ENCODE measurements around the gene SEPTIN2.

SEPTIN2 gene

GRCh38 chr2:241270531-241270930 lies 45.2 kb upstream of the SEPTIN2 start:
- ChIA-PET CTCF (no interaction called here), POLR2A (no interaction called here)
- TF ChIP-seq NFRKB (IDR thresholded peaks at IDR 0.05), result no peak
- TF ChIP-seq CTBP1 (IDR thresholded peaks at IDR 0.05; ENCODE audit: borderline replicate concordance), result no peak
- TF ChIP-seq ELF4 (IDR thresholded peaks at IDR 0.05), result no peak
- no peak for TF ChIP-seq LEF1 (IDR thresholded peaks at IDR 0.05; ENCODE audit: borderline replicate concordance)
- TF ChIP-seq BHLHE40 (IDR thresholded peaks at IDR 0.05; ENCODE audit: borderline replicate concordance), result no peak
- TF ChIP-seq, protein P1, sequence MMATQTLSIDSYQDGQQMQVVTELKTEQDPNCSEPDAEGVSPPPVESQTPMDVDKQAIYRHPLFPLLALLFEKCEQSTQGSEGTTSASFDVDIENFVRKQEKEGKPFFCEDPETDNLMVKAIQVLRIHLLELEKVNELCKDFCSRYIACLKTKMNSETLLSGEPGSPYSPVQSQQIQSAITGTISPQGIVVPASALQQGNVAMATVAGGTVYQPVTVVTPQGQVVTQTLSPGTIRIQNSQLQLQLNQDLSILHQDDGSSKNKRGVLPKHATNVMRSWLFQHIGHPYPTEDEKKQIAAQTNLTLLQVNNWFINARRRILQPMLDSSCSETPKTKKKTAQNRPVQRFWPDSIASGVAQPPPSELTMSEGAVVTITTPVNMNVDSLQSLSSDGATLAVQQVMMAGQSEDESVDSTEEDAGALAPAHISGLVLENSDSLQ (IDR thresholded peaks at IDR 0.05), result no peak
- TF ChIP-seq ARNT (IDR thresholded peaks at IDR 0.05), result no peak
- TF ChIP-seq ZNF384 (IDR thresholded peaks at IDR 0.05), result no peak
- TF ChIP-seq L3MBTL2 (conservative IDR thresholded peaks at IDR 0.05), result no peak
- TF ChIP-seq FOXA1 (IDR thresholded peaks at IDR 0.05), result no peak
- no peak for TF ChIP-seq FOXK2 (IDR thresholded peaks at IDR 0.05)
- TF ChIP-seq FOXM1 (IDR thresholded peaks at IDR 0.05; ENCODE audit: borderline replicate concordance), result no peak
- no peak for TF ChIP-seq SP1 (IDR thresholded peaks at IDR 0.05)
- TF ChIP-seq HDGF (IDR thresholded peaks at IDR 0.05; ENCODE audit: borderline replicate concordance), result no peak
- no peak for TF ChIP-seq TARDBP (IDR thresholded peaks at IDR 0.05)
- TF ChIP-seq SUZ12 (IDR thresholded peaks at IDR 0.05), result no peak

DNA sequence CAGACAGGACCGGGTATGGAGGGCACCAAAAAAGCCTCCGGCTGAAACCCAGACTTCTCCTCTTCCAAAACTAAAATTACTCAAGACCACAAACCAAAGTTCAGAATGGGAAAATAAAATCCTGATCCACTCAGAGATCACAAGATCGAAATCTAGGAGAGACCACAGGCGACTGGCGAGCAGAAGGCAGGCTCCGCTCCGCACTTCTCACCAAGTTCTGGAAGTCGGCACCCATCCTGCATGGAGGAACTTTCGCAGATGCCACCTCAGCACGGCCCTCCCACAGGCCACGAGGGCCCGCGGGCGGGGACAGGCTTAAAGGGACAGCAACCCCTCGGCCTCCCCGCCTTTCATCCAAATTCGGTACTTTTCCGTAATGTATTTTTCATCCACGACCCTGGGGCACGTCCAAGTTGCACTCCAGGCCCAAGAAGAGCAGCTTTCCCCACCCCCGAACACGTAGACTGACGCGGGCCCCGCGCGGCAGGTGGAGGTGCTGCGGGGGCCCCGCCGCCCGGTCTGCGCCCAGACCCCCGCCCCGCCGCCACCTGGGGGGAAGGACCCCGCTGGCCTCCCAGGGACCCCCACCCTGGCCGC lies 43.9 kb upstream of the SEPTIN2 start:
- ChIA-PET POLR2A (interaction anchor here (0.8 kb wide), 1 partner anchor 43 kb away, joined by 3 read pairs; the partner anchor contains the start of genes HDLBP and SEPTIN2), CTCF (no interaction called here)
- TF ChIP-seq CTBP1 (IDR thresholded peaks at IDR 0.05; ENCODE audit: borderline replicate concordance), result no peak
- TF ChIP-seq L3MBTL2 (conservative IDR thresholded peaks at IDR 0.05), result peak; percentile 22; the same call in 1 of the 2 replicates
- DNase-seq (ENCODE audit: extremely low spot score), result peak; percentile 58

More at GRCh38 chr2:241270531-241270930, 45.2 kb upstream of the SEPTIN2 start:
- DNase-seq (ENCODE audit: extremely low spot score), result no peak

DNA sequence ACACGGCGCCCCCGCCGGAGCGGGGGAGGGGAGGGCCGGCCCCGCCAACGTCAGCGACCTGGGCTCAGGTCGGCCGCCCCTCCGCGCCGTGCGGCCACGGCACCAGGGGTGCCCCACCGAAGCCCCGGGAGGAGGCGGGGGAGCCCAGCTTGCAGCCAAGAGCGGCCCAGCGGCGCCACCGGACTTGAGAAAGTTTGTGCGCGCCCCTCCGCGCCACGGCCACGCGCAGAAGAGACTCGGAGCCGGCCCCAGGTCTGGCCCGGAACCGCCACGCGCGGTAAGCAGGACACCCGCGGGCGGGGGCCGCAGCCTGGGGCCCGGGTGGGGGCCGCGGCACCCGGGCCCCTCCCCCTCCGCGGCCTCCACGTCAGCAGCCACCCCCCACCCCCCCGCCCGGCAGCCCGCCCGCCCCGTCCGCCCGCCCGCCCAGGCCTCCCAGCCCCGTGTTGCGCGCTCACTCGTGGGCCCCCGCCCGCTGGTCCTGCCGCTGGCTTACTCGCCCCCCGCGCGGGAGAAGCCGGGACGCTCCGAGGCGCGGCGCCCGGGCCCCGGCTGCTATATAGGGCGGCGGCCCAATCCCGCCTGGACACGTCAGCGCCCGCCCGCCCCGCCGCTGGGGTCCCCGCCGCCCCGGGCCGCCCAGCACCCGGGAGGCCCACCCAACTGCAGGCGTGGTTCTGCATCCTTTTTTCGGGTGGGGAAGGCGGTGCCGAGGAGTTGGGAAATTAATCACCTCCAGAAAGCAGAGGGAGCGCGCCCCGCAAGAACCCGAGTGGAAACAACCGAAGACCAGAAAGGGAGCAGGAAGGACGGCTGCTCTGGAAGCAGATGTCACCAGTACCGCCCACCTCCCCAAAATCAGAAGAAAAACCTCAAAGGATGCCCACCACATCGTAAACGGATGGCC lies 43.2 kb upstream of the SEPTIN2 start:
- POLR2A ChIA-PET, result interaction anchor here (0.8 kb wide), 1 partner anchor 43 kb away, joined by 3 read pairs; the partner anchor contains the start of genes HDLBP and SEPTIN2
- DNase-seq (ENCODE audit: extremely low spot score), result peak; percentile 60
- peak; percentile 22; the same call in 1 of the 2 replicates for TF ChIP-seq L3MBTL2 (conservative IDR thresholded peaks at IDR 0.05)
- TF ChIP-seq CTBP1 (IDR thresholded peaks at IDR 0.05; ENCODE audit: borderline replicate concordance), result no peak

DNA sequence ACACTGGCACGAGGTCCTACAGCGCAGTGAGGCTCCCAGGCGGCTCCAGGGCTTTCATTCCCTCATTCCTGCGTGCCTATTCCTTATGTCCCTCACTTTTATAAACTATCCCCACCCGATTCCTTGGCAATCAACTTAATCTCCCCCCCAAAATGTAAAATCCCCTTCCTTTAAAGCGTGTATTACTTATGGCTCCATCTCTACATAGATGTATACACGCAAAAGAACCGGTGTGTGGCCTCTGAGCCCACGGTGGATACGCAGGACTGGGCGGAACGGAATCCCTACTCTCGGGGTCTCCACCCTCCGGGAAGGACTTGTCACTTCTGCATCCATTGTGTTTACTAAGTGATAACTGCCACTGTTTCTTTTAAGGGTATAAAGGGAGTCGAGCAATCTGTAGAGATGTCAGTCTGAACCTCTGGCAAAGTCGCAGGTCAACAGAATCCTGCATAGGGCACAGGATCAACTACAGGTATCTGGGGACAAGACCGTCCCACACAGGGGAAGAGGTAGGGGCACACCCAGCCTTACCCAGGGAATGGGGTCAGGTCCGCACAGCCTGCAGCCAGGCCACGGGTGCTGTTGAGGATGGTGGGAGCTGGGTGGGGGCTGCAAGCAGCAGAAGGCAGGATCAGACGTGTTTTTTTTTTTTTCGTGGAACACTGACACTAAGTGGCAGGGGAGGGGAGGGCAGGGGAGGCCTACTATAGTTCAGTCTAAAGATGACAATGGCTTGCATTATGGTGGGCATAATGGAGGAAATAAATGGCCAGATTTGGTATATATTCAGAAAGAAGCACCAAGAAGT lies 42.3 kb upstream of the SEPTIN2 start:
- 0 out of 2 replicates have a peak, but pooled peaks have one; percentile 2 for TF ChIP-seq L3MBTL2 (conservative IDR thresholded peaks at IDR 0.05)
- no peak for TF ChIP-seq FOXM1 (IDR thresholded peaks at IDR 0.05; ENCODE audit: borderline replicate concordance)
- CTCF ChIA-PET, result no interaction called here
- POLR2A ChIA-PET, result no interaction called here

More for the DNA sequence above, 43.2 kb upstream of the SEPTIN2 start:
- CTCF ChIA-PET, result no interaction called here

DNA sequence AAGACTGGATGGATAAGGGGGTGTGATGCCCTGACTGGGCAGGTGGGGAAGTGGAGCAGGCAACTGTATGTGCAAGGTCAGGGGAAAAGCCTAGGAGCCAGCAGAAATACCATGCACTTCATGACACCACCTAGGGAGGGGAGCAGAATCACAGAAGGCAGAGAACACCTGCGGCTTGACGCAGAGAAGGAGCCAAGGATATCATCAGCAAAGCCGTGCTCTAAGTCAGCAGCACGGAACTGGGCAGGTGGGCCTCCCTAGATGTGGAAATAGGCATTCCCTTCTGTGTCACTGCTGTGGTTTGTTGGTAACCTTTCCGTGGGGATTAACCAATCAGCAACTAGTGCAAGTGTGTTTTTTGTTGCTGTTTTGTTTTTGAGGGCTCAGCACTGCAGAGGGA lies 41.6 kb upstream of the SEPTIN2 start:
- no peak for DNase-seq (ENCODE audit: extremely low spot score)
- no peak for TF ChIP-seq HDGF (IDR thresholded peaks at IDR 0.05; ENCODE audit: borderline replicate concordance)
- TF ChIP-seq FOXA1 (IDR thresholded peaks at IDR 0.05), result no peak
- TF ChIP-seq L3MBTL2 (conservative IDR thresholded peaks at IDR 0.05), result no peak
- TF ChIP-seq, protein P1 (IDR thresholded peaks at IDR 0.05), result no peak
- no peak for TF ChIP-seq SP1 (IDR thresholded peaks at IDR 0.05)
- TF ChIP-seq SUZ12 (IDR thresholded peaks at IDR 0.05), result no peak
- no peak for TF ChIP-seq FOXK2 (IDR thresholded peaks at IDR 0.05)
- TF ChIP-seq LEF1 (IDR thresholded peaks at IDR 0.05; ENCODE audit: borderline replicate concordance), result no peak
- TF ChIP-seq FOXM1 (IDR thresholded peaks at IDR 0.05; ENCODE audit: borderline replicate concordance), result no peak
- no peak for TF ChIP-seq ARNT (IDR thresholded peaks at IDR 0.05)
- no peak for TF ChIP-seq CTBP1 (IDR thresholded peaks at IDR 0.05; ENCODE audit: borderline replicate concordance)
- TF ChIP-seq BHLHE40 (IDR thresholded peaks at IDR 0.05; ENCODE audit: borderline replicate concordance), result no peak
- no peak for TF ChIP-seq ELF4 (IDR thresholded peaks at IDR 0.05)
- no peak for TF ChIP-seq ZNF384 (IDR thresholded peaks at IDR 0.05)
- TF ChIP-seq NFRKB (IDR thresholded peaks at IDR 0.05), result no peak
- TF ChIP-seq TARDBP (IDR thresholded peaks at IDR 0.05), result no peak
- ChIA-PET CTCF (no interaction called here), POLR2A (no interaction called here)

More for the DNA sequence above, 42.3 kb upstream of the SEPTIN2 start:
- DNase-seq (ENCODE audit: extremely low spot score), result no peak

DNA sequence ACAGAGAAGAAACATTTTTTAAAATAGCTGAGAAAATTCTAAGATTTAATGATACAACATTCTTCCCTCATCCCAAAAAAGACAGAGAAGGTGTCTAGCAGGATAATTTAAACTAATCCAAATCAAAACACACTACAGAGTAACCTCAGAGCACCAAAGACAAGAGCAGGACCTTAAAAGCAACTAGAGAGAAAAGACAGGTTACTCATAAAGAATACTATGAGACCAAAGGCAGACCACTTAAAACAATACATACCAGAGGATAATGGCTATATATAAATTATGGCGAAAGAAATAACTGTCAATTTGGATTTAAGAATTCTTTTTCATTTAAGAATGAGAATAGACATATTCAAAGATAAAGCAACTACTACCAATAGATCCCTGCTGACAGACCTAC lies 40.2 kb upstream of the SEPTIN2 start:
- no peak for DNase-seq (ENCODE audit: extremely low spot score)
- CTCF ChIA-PET, result no interaction called here
- POLR2A ChIA-PET, result interaction anchor here (0.8 kb wide), 1 partner anchor 425 kb away, joined by 3 read pairs; no protein-coding TSS in a partner anchor

More for the DNA sequence above, 40.2 kb upstream of the SEPTIN2 start:
- no peak for TF ChIP-seq LEF1 (IDR thresholded peaks at IDR 0.05; ENCODE audit: borderline replicate concordance)
- TF ChIP-seq L3MBTL2 (conservative IDR thresholded peaks at IDR 0.05), result no peak
- no peak for TF ChIP-seq BHLHE40 (IDR thresholded peaks at IDR 0.05; ENCODE audit: borderline replicate concordance)
- TF ChIP-seq ELF4 (IDR thresholded peaks at IDR 0.05), result no peak
- no peak for TF ChIP-seq HDGF (IDR thresholded peaks at IDR 0.05; ENCODE audit: borderline replicate concordance)
- no peak for TF ChIP-seq TARDBP (IDR thresholded peaks at IDR 0.05)
- TF ChIP-seq SP1 (IDR thresholded peaks at IDR 0.05), result no peak
- TF ChIP-seq, protein P1 (IDR thresholded peaks at IDR 0.05), result no peak
- no peak for TF ChIP-seq ARNT (IDR thresholded peaks at IDR 0.05)
- no peak for TF ChIP-seq FOXA1 (IDR thresholded peaks at IDR 0.05)
- TF ChIP-seq NFRKB (IDR thresholded peaks at IDR 0.05), result no peak
- no peak for TF ChIP-seq CTBP1 (IDR thresholded peaks at IDR 0.05; ENCODE audit: borderline replicate concordance)
- TF ChIP-seq SUZ12 (IDR thresholded peaks at IDR 0.05), result no peak
- no peak for TF ChIP-seq FOXM1 (IDR thresholded peaks at IDR 0.05; ENCODE audit: borderline replicate concordance)

Data from HEK293T (cell line).